Ishikawa (cell line): ENCODE measurements around the gene WDR81.

Experiments used
- CEBPB ChIP-seq: IDR thresholded peaks from 2 replicates; pipeline ENCODE4 v1.6.1; 2012
- CREB1 ChIP-seq: IDR thresholded peaks from 2 replicates; pipeline ENCODE4 v1.6.1; 2012; ENCODE audit warnings: low read depth
- EGR1 ChIP-seq: IDR thresholded peaks from 2 replicates; pipeline ENCODE4 v1.6.1; 2012
- EP300 ChIP-seq: IDR thresholded peaks from 2 replicates; pipeline ENCODE4 v1.6.1; 2012; ENCODE audit warnings: borderline replicate concordance
- FOXM1 ChIP-seq: IDR thresholded peaks from 2 replicates; pipeline ENCODE4 v1.6.1; 2012; ENCODE audit warnings: low read depth, borderline replicate concordance
- MAX ChIP-seq: IDR thresholded peaks from 2 replicates; pipeline ENCODE4 v1.6.1; 2012
- NFIC ChIP-seq: IDR thresholded peaks from 2 replicates; pipeline ENCODE4 v1.6.1; 2012
- RAD21 ChIP-seq: IDR thresholded peaks from 2 replicates; pipeline ENCODE4 v1.6.1; 2012; ENCODE audit warnings: low read depth
- TAF1 ChIP-seq: IDR thresholded peaks from 2 replicates; pipeline ENCODE4 v1.6.1; 2012; ENCODE audit warnings: low read depth, mild to moderate bottlenecking
- TCF12 ChIP-seq: IDR thresholded peaks from 2 replicates; pipeline ENCODE4 v1.6.1; 2012; ENCODE audit warnings: low read depth
- TEAD4 ChIP-seq: IDR thresholded peaks from 2 replicates; pipeline ENCODE4 v1.6.1; 2012
- YY1 ChIP-seq: IDR thresholded peaks from 2 replicates; pipeline ENCODE4 v1.6.1; 2012; ENCODE audit warnings: low read depth
- ZBTB7A ChIP-seq: IDR thresholded peaks from 2 replicates; pipeline ENCODE4 v1.6.1; 2012; ENCODE audit warnings: low read depth
- TF ChIP-seq, protein P1 (sequence below): IDR thresholded peaks from 2 replicates; pipeline ENCODE4 v1.6.1; 2012
- TF ChIP-seq, protein P2 (sequence below): IDR thresholded peaks from 2 replicates; pipeline ENCODE4 v1.6.1; 2012; ENCODE audit warnings: low read depth, mild to moderate bottlenecking

Gene WDR81

DNA sequence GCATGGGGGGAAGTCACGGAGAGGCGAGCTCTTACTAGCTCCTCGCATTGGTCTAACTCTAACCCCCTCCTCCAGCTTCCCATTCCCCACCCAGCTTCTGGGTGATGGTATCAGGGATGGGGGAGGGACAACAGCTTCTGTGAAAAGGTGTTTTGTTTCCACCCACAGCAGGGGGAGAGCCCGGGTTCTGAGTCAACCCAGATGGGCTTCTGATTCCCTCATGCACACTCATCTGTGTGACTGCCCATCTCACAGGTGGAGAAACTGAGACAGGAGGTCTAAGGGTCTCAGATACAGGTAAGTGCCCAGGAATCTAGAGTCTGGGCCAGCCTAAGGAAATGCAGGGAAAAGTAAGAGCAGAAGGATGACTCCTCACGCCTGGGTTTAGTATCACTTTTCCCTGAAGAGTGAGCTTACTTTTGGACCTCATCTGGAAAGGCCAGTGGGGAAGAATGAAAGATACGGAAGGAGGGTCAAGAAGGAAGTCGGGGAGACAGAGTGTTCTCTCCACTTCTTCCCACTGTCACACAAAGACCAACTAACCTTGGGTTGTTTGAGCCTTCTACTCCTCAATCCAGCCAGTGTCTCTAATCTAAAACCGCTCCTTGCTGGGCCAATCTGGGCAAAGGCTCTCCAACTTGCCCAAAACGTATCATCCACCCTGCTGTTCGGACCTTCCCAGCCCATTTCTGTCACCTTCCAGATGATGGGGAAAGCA is 11.2 kb upstream of the WDR81 start:
- TF ChIP-seq TAF1, result 0 out of 2 replicates have a peak, but pooled peaks have one; percentile 9
- no peak for TF ChIP-seq MAX

- no peak for TF ChIP-seq FOXM1
- peak; percentile 55 for TF ChIP-seq RAD21
These were observed 10.6 kb upstream of the WDR81 start for GRCh38 chr17:1713878-1714426.

DNA sequence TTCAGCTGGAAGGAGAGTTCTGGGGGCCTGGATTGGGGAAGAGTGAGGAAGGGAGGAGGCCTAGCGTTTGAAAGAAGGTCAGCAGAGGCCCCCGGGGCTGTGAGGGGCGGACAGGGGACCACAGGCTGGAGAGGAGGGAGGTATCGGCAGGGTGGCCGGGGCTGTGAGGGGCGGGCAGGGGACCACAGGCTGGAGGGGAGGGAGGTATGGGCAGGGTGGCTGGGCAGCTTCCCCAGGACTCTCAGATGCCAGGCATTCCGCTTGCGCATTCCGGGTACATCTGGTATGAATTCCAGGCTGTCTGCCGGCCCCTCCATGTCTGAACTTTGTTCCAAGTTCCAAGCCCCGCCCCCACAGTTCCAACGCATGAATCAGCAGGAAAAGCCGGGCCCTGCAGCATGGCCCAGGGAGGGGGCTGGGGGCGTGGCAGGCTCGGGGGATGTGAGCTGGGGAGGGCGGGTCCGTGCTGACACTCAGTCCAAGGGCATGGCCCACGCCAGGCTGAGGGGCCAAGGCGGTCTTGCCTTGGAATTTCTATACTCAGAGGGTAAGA is 10.0 kb upstream of the WDR81 start:
- peak; percentile 79 for TF ChIP-seq NFIC
- TF ChIP-seq, protein P1, sequence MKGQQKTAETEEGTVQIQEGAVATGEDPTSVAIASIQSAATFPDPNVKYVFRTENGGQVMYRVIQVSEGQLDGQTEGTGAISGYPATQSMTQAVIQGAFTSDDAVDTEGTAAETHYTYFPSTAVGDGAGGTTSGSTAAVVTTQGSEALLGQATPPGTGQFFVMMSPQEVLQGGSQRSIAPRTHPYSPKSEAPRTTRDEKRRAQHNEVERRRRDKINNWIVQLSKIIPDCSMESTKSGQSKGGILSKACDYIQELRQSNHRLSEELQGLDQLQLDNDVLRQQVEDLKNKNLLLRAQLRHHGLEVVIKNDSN, result no peak
- no peak for TF ChIP-seq EGR1
- no peak for TF ChIP-seq CEBPB
- no peak for TF ChIP-seq TAF1
- TF ChIP-seq TCF12, result peak; percentile 88
- no peak for TF ChIP-seq FOXM1
- TF ChIP-seq, protein P2, sequence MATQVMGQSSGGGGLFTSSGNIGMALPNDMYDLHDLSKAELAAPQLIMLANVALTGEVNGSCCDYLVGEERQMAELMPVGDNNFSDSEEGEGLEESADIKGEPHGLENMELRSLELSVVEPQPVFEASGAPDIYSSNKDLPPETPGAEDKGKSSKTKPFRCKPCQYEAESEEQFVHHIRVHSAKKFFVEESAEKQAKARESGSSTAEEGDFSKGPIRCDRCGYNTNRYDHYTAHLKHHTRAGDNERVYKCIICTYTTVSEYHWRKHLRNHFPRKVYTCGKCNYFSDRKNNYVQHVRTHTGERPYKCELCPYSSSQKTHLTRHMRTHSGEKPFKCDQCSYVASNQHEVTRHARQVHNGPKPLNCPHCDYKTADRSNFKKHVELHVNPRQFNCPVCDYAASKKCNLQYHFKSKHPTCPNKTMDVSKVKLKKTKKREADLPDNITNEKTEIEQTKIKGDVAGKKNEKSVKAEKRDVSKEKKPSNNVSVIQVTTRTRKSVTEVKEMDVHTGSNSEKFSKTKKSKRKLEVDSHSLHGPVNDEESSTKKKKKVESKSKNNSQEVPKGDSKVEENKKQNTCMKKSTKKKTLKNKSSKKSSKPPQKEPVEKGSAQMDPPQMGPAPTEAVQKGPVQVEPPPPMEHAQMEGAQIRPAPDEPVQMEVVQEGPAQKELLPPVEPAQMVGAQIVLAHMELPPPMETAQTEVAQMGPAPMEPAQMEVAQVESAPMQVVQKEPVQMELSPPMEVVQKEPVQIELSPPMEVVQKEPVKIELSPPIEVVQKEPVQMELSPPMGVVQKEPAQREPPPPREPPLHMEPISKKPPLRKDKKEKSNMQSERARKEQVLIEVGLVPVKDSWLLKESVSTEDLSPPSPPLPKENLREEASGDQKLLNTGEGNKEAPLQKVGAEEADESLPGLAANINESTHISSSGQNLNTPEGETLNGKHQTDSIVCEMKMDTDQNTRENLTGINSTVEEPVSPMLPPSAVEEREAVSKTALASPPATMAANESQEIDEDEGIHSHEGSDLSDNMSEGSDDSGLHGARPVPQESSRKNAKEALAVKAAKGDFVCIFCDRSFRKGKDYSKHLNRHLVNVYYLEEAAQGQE, result no peak
- TF ChIP-seq MAX, result peak; percentile 69
- peak; percentile 48; the same call in 1 of the 2 replicates for TF ChIP-seq ZBTB7A
- peak; percentile 76 for TF ChIP-seq EP300
- peak; percentile 13; the same call in 1 of the 2 replicates for TF ChIP-seq YY1
- TF ChIP-seq CREB1, result no peak
- TF ChIP-seq RAD21, result no peak
- TF ChIP-seq TEAD4, result peak; percentile 100

GRCh38 chr17:1714980-1715802 is 9.3 kb upstream of the WDR81 start:
- TF ChIP-seq YY1 (no peak), TCF12 (peak; percentile 0), CEBPB (no peak), TAF1 (0 out of 2 replicates have a peak, but pooled peaks have one; percentile 21), NFIC (peak; percentile 72), ZBTB7A (no peak), RAD21 (no peak), EP300 (peak; percentile 52; the same call in 1 of the 2 replicates), TEAD4 (no peak), MAX (peak; percentile 7), CREB1 (no peak)
- TF ChIP-seq, protein P1, result peak; percentile 2; the same call in 1 of the 2 replicates

DNA sequence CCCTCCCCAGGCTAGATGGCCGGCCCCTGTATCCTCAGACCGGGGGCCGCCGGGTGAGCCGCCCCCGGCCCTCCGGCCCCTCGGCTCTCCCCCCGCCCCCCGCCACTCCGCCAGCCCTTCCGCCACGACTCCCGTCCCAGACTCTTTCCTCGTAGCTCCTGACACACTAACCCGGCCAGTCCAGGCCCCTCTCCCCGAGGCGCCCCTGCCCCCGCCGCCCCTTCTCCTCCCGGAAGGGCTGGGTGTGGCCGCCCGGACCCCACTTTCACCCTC is 8.8 kb upstream of the WDR81 start:
- TF ChIP-seq CEBPB, result no peak
- no peak for TF ChIP-seq ZBTB7A
- TF ChIP-seq, protein P1, result no peak
- no peak for TF ChIP-seq TCF12
- no peak for TF ChIP-seq FOXM1
- no peak for TF ChIP-seq NFIC
- no peak for TF ChIP-seq EP300
- no peak for TF ChIP-seq TAF1
- TF ChIP-seq TEAD4, result no peak

DNA sequence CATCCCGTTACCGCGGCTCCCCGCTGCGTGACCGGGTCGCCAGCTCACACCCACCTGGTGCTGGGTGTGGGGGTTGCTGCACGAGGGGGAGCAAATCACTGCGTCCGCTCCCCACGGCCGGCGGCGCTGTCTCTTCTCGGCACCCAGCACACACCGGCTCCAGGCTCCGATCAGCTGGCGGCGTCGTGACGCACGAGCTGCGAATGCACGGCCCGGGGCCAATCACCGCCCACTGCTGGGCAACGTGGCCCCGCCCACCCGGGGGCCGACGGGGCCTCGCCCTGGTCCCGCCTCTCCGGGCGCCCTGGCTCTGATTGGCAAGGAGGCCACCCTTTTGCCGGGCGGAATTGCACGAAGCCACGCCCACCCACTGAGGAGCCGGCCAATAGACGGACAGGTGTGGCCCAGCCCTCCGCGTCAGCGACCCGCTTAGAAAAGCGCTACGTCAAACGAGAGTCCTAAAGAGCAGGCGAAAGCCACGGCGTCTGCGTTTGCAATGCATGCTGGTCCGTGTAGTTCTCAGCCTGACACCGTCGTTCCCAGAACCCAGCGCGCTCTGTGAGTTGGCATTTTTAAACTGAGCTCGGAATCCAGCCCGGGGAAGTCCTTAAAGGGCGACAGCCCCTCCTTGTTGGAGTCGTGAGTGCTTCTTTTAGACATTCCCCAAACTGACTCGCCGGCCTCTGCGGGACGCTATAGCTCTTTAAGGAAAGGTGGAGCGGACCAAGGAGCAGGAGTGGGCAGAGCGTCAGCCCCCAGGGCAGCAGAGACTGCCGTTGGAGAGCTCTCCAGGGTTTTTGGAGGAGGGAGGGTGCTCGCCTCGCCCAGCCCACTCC is 8.2 kb upstream of the WDR81 start:
- TF ChIP-seq, protein P2, result no peak
- TF ChIP-seq TEAD4, result peak; percentile 66
- no peak for TF ChIP-seq ZBTB7A
- peak; percentile 76 for TF ChIP-seq MAX
- TF ChIP-seq YY1, result 0 out of 2 replicates have a peak, but pooled peaks have one; percentile 22
- TF ChIP-seq NFIC, result no peak
- TF ChIP-seq TCF12, result peak; percentile 52; the same call in 1 of the 2 replicates
- TF ChIP-seq RAD21, result no peak
- TF ChIP-seq CREB1, result peak; percentile 93
- peak; percentile 92 for TF ChIP-seq TAF1
- peak; percentile 34; the same call in 1 of the 2 replicates for TF ChIP-seq FOXM1
- 0 out of 2 replicates have a peak, but pooled peaks have one; percentile 20 for TF ChIP-seq EGR1
- TF ChIP-seq, protein P1, result peak; percentile 76
